Activated CD8-positive, alpha-beta memory T cell treated with anti-CD3 and anti-CD28 coated beads, Interleukin-2, amount 50 U/mL, for 24 hours (primary cell): Measurements from ENCODE around the gene FAM217A.

Experiments used
- DNase-seq: peaks from one replicate; pipeline ENCODE4 v3.0.0-alpha.2; 2020; ENCODE audit errors: extremely low read depth

Gene FAM217A

DNA sequence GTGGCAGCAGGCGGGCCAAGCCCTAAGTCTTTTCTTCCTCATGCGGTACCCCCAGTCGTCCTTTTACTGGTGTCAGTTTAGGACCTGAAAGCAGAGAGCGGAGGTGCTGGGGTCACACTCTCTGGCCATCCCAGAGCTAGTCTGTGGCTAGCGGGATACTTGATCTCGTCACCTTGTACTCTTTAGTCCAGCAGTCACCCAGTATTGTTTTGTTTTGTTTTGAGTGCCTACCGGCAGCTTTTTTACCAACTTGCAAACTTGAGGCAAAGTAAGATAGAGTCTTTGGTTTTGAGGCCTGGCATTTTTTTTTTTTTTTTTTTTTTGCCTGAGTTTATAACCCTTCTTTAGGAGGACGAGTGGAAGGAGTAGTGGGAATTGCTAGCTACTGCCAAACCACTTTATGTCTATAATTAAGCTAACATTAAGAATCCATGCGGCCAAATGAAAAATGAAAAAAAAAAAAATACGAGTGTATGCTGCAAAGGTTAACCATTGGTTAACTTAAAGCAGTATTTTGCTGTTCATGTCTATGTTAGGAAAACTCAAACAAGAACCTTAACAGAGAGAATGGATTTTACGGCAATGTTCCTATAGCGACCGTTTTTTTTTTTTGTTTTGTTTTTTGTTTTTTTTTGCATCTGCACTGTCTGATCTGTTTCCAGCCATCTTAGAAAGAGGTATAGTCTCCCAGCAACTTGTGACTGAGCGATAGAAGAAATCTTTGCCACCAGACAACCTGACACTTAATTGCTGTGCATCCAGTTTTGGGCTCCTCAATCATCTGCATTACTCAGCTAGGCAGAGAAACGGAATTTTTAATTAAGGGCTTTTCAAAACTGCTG lies 56.9 kb downstream of the FAM217A start:
- DNase-seq: no peak

DNA sequence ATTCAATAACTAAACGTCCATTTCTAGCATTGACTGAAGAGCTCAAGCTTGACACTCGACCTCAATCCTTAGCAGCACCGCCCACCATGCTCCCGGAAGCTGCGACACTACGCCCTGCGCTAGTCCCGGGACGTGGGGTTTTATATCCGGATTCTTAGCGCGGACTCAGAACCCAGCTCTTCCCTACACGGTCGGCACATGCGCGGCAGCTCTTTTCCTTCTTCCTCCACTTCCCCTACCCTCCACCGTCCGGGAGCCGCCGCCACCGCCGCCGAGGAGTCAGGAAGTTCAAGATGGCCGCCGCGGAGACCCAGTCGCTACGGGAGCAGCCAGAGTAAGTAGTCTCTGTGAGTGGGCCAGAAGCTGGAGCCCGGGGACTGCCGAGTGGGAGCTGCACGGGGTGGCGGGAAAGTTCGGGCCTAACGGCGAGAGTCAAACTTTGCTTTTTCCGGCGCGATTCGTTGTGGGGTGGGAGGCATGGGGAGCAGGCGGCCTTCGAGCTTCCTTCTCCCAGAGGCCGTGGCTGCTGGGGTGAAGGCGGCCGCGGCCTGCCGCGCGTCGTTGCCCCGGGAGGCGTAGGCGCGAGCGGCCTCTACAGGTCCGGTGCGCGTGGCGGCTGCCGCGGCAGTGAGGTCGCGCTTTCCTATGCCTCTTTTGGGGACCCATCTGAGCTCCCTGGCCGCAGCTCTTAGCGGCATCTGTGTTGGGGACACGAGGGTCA lies 57.6 kb downstream of the FAM217A start:
- DNase-seq: peak; percentile 85

DNA sequence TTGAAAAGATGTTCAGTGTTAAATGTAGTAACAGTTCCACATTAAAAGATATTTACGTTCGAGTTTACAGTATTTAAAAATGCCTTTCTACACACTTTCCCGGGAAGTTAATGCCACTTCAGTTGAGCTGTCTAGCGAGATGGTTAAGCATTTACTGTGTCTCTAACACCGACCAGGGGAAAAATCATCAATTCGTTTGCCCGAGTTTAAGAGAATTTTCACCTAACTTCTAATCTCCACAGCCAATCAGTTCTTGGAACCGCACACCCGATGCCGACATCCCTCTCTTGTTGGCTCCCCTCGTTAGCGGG lies 58.2 kb downstream of the FAM217A start:
- no peak for DNase-seq

DNA sequence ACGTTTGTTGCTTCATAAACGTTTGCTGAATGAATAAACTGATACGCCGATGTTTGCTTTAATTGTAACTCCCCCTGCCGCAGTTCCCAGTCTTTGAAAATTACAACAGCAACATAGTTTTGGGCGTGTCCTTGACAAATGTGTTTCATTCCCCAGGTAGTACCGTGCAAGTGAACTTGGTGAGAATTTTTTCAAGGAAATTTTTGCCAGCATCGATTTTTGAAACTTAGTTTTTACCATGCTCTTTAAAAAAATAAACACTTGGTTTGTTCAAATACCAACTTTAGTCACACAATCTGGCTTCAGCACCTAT lies 60.1 kb downstream of the FAM217A start:
- DNase-seq: no peak
